HG03432 (cell line): ENCODE data around the gene SPATA31C2.
"Not testable (repeated sequence)": the region's sequence is repeated elsewhere in the genome, so short reads cannot be mapped to it uniquely, and the experiment has no call there.

ENCODE experiments used
- ATAC-seq: cut with Tn5 transposase; IDR thresholded peaks from one replicate; pipeline ENCODE4 v1.9.1; 2021; ENCODE audit warnings: mild to moderate bottlenecking, moderate library complexity; ENCODE audit not compliant: unreplicated experiment

The SPATA31C2 gene

DNA sequence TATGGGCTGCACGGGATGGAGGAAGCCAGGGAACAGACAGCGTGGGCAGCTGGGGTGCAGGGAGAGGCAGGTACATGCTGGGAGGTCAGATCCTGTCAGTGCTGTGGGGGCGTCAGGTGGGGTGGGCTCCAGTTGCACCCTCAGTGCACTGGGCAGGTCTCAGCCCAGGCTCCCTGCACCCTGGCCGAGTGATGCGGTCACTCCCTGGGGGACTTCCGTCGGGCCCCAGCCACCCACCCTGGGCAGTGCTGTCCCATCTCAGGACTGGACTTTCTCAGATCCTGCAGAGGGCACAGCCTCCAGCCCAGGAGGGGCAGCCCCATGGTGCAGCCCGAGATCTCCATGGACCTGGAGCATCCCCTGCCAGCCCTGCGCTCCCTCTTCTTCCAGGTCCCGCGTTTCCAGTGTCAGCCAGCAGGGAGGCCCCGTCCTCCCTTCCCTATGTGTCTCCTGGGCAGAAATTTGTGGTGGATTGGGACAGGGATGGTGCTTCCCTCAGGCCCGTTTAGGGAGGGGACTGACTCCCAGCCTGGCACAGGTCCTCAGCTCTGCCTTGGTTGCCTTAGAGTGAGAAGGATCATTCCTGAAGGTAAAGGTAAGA, 10.5 kb downstream of the SPATA31C2 start:
- not testable (repeated sequence) for ATAC-seq

DNA sequence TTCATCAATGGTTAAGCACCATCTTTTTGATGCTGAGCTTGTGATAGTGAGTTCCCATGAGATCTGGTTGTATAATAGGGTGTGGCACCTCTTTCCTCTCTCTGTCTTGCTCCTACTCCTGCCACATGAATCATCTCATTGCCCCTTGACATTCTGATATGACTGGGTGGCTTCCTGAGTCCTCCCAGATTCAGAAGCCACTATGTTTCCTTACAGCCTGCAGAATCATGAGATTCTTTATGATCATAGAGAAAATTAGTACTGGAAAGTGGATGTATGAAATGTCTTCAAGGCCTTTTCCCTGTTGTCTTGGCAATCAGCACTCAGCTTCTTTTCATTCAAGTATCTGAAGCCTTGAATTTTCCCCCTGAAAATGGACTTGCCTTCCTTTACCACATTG, 14.9 kb downstream of the SPATA31C2 start:
- not testable (repeated sequence) for ATAC-seq

DNA sequence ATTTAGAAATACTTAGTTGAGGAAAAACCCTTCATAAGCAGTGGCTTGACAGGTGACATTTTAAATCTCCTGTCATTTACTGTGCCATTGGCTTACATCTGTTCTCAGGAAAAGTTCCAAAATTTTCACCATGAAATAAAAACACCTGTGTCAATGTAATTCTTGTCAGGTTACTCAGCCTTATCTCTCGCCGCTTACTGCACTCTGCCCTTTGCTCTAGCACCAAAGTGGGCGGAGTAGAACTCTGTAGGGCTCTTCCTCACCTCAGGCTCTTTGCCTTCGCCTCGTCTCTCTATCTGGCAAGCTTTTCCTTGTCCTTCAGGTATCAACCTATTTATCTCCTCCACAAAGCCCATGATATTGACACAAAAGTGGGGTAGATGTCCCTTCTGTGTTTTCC, 20.2 kb downstream of the SPATA31C2 start:
- ATAC-seq: not testable (repeated sequence)

DNA sequence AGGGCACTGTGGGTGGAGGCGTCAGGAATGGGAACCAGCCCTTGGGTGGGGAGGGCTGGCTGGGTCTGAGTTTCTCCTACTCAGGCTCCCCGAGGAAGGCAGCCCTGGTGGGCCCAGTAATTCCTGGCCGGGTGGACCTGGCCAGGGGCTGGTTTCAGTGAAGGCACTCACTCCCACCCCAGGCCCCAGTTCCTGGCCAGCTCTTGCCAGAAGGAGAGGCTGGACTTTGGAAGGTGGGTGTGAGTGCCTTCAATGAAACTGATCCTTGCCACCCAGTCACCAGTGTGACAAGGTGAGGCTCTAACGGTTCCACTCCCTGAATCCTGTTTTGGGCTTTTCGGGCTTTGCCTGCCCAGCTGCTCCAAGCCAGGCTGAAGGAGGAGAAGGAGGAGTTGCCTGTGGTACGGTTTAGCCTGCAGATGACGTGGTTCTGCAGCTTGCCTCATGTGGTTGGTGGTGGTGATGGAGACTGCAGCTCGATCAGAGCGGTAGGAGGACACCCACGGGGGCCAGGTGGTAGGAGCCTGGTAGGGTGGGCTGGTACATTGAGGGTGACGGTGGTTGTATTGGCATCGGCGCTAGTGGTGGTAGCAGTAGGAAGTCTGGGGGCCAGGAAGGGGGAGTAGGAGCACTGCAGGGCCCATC, 23.2 kb downstream of the SPATA31C2 start:
- ATAC-seq: not testable (repeated sequence)

DNA sequence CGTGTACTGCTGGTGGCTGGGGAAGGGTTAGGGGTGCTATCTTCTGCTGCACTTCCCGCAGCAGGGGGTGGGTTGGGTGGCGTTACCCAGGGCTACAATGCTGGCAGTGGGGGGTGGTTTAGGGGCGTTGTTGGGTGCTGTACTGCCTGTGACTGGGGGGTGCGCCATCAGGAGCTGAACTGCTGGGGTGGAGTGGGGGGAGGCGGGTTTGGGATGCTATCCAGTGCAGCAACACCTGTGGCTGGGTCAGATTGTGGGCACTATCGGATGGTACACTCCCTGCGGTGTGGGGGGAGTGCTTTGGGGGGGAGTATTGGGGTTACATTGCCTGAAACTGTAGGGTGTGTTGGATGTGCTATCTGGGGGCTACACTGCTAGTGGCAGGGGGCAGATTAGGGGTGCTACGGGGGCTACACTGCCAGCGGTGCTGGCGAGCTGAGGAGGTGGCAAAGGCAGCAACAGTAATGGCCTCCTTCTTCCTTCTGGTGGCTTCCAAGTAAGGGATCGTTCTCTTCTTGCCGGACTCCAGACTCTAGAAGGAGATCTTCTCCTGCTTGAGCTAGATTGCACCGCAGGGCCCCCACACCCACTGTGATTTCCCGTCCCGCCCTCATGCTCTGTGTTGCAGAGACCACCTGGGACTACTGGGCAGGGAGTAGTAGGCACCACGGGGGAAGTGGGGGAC, 23.9 kb downstream of the SPATA31C2 start:
- ATAC-seq: not testable (repeated sequence)

DNA sequence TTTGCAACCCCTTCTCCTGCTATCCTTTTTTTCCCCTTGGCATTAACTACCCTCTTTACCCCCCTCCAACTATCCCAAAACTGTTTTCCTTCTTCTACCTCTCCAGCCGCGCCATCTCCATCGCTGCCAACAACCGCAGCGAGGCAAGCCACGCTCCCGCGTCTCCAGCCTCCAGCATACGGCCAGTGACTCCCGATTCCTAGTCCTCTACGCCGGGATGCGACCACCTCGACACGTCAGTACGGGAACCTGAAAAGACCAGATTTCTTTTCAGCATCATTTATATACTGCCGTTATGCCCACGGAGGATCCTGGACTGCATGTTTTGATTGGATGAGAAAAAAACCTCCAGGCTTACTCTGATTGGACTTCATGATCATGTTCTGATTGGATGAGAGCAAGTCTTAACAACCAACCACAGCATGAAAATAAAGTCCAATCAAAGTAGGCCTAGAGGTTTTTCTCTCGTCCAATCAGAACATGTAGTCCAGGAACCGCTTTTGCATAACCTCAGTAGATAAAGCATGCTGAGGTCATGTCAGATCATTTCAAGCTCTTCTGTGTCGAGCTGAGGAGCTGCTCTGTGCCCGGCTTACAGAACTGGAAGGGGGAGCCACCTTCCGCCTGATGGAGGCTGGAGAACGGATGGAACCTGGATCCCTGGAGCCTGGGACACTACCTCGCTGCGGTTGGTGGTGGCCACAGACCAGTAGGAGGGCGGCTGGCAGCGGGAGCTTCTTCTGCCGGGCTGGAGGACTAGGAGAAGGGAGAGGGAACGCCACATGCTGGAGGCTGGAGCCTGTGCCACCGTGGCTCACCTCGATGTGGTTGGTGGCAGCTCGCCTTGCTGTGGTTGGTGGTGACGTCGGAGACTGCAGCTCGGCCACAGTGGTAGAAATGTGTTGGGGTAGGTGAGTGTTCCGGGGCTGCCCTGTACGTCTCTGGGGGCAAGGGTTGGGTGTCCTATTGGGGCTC, 24.8 kb downstream of the SPATA31C2 start:
- not testable (repeated sequence) for ATAC-seq

DNA sequence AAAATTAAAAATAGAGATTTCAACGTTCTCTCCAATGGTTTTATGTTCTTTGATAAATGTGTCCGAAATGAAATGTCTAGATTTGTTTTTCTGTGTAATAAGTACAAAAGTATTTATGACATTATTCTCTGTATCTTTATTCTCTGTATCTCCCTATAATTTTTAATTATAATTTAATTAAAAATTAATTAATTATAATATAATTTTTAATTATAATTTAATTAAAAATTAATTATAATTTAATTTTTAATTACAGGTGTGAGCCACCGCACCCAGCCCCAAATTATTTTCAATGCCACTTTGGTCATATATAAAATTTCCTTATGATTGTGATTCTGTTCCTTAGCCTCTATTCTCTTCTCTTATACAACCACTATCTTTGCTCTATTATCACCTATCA, 28.2 kb downstream of the SPATA31C2 start:
- ATAC-seq: no peak

DNA sequence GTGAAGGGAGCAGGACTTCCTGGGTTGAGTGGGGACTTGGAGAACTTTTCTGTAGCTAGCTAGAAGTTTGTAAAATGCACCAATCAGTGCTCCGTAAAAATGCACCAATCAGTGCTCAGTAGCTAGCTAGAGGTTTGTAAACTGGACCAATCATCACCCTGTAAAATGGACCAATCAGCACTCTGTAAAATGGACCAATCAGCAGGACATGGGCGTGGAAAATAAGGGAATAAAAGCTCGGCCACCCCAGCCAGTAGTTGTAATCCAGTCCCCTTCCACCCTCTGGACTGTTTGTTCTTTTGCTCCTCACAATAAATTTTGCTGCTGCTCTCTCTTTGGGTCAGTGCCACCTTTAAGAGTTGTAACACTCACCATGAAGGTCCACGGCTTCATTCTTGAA, 29.5 kb downstream of the SPATA31C2 start:
- no peak for ATAC-seq

DNA sequence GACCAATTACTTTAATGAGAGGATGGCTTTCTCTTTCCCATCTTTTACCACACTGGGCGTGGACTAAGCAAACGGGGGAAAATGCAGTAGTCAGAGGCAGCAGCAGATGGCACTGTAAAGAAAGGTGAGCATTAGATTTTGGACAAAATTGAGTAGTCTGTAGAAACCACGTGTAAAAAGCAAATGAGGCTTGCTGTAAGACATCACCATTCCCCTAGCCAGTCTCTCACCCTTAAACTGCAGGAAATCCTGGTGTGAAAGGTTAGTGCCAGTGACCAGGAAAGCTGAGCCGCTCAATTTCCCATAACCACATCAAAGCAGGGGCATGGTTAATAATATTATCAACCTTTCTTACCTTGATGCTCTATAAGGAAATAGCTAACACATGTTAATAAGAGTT, 31.8 kb downstream of the SPATA31C2 start:
- no peak for ATAC-seq

DNA sequence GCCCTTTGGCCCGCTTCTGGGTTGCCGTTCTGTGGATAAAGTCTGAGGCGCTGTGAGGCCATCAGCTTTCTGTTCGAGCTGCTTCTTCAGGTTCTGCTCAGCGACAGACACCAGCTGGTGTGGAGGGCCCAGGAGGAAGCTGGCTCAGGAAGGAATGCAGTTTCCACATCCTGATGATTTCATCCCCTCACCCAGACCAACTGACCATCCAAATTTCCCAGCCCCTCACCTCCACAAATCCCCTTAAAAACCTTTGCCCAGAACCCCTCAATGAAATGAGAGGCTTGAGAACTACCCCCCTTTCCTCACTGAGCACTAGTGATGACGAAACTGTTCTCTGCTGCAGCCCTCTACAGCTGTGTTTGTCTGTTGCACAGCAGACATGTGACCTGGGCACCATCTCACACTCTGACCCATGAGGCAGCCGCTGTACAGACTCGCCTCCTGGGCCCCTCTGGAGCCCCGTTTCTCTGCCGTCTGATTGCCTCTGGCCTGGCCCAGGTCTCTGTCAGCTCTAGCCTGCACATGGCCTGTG, 45.4 kb downstream of the SPATA31C2 start:
- ATAC-seq: no peak

DNA sequence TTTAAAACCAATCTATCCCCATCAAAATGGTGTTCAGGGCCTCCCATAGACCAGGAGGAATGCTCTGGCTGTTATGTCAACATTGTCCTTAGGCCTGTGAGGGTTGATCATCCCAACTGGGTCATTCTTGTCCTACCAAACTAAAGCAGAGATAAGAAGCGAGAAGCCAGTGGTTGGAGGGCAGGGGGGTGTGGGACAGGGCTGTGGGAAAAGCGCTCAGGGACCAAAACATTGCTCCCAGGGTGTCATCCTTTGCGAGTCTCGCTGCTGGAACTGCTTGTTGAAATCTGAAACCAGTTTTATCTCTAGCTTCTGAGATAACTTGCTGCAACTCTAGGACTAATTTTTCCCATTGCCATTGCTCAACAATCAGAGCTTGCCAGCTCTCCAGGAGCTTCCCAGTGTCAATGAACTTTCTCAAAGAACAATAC, 48.1 kb downstream of the SPATA31C2 start:
- no peak for ATAC-seq

DNA sequence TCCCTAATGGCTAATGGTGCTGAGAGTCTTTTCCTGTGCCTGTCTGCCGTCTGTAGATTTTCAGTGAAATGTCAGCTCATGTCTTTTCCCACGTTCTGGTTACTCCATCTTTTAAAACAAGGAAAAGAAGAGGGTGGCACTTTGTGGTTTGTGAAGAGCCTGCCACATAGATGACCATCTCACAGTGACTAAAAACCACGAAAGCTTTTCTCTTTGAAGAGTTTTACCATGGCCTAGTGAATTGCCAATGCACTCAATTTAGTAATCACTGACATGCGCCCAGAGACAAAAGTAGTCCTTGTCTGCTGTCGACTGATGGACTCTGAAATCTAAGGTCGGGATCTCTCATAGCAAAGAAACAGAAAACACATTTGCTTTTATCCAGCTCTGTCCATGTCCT, 50.4 kb downstream of the SPATA31C2 start:
- no peak for ATAC-seq

DNA sequence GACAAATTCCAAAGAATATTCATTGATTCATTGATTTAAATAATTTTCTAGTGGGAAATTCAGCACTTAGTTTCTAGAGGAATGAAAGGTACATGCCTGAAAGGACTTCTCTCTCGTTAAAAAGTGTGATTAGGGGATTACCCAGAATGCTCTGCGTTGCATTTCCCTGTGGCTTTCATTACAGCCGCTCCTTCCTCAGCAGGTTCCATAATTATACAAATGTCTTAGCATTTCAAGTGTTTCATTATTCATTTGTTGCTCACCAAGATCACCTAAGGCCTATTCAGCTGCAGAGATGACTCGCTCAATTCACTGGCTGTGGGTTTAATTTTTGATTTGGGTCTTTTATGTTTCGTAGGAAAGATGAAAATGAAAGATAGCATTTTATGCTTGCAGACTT, 52.8 kb downstream of the SPATA31C2 start:
- ATAC-seq: no peak

DNA sequence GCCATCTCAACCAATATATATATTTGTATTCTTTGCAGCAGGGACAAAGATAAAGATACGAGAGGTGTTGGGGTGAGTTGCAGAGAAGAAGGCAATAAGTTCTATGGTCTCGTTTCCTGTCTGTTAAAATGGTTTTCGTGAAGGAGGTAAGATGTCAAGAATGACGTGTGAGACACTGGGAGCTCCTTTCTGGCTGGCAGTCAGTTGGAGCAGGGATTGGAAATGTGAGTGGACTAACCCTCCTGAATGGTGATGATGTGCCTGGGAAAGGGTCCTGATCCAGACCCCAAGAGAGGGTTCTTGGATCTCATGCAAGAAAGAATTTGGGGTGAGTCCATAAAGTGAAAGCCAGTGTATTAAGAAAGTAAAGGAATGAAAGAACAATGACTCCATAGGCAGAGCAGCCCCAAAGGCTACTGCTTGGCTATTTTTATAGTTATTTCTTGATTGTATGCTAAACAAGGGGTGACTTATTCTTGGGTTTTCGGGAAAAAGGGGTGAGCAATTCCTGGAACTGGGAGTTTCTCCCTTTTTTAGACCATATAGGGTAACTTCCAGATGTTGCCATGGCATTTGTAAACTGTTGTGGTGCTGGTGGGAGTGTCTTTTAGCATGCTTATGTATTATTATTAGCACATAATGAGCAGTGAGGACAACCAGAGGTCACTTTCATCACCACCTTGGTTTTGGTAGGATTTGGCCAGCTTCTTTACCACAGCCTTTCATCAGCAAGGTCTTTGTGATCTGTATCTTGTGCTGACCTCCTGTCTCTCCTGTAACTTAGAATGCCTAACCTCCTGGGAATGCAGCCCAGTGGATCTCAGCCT, 53.7 kb downstream of the SPATA31C2 start:
- no peak for ATAC-seq
